Measurements from ENCODE around the gene PKD1.

The PKD1 gene

GRCh38 chr16:2181952-2182351, 46.3 kb upstream of the PKD1 start:
- H3K4me1 ChIP-seq (ENCODE audit: control insufficient read depth, insufficient read depth, low read length), result no peaks in the 10 kb centered on the region
- H3K27ac ChIP-seq (ENCODE audit: extremely low read depth, low read depth, low read length), result no peak overlapping the region
- H3K36me3 ChIP-seq (ENCODE audit: control insufficient read depth in 2 of 2, insufficient read depth in 1 of 2, low read length in 2 of 2), result peaks cover 0 to 24% of the 10 kb centered on the region in 2 experiments; a peak in 1 of 3 replicates
- H3K9me3 ChIP-seq (ENCODE audit: control insufficient read depth, insufficient read depth, low read depth, low read length), result no peaks in the 10 kb centered on the region
- TF ChIP-seq HIC1 (tag by site-specific recombination; IDR thresholded peaks at IDR 0.05), result 0 out of 2 replicates have a peak, but pooled peaks have one; percentile 14
- no peak for TF ChIP-seq ZNF548 (tag by site-specific recombination; IDR thresholded peaks at IDR 0.05)
- ChIA-PET CTCF (no interaction called here), POLR2A (interaction anchor here (1.1 to 1.2 kb wide), 2 partner anchors 27 to 31 kb away, joined by 7 read pairs; partner anchors contain the start of gene TRAF7)
- no peak overlapping the region for H3K4me3 ChIP-seq (ENCODE audit: low read depth, low read length)

- H3K9me3 ChIP-seq (ENCODE audit: control insufficient read depth, insufficient read depth, low read depth, low read length), result no peaks in the 10 kb centered on the region
- CTCF ChIA-PET, result no interaction called here
- H3K27ac ChIP-seq (ENCODE audit: extremely low read depth, low read depth, low read length), result no peak overlapping the region
- TF ChIP-seq ZNF707 (tag by site-specific recombination; IDR thresholded peaks at IDR 0.05), result 0 out of 2 replicates have a peak, but pooled peaks have one; percentile 12
- TF ChIP-seq GLIS1 (tag by site-specific recombination; IDR thresholded peaks at IDR 0.05), result 0 out of 2 replicates have a peak, but pooled peaks have one; percentile 19
- TF ChIP-seq KLF1 (tag by site-specific recombination; IDR thresholded peaks at IDR 0.05), result peak; percentile 77
- TF ChIP-seq ZFP69B (tag by site-specific recombination; IDR thresholded peaks at IDR 0.05), result peak; percentile 91
- TF ChIP-seq ZNF449 (tag by site-specific recombination; IDR thresholded peaks at IDR 0.05), result peak; percentile 53; the same call in 1 of the 2 replicates
- TF ChIP-seq ZNF692 (tag by site-specific recombination; IDR thresholded peaks at IDR 0.05), result peak; percentile 91
- peak; percentile 52 for TF ChIP-seq GLIS2 (tag by site-specific recombination; IDR thresholded peaks at IDR 0.05)
- TF ChIP-seq ZBTB26 (tag by site-specific recombination; optimal IDR thresholded peaks at IDR 0.05), result peak; percentile 11
- TF ChIP-seq ZBTB11 (tag by site-specific recombination; conservative IDR thresholded peaks at IDR 0.05; ENCODE audit: low read depth), result no peak
- no peak for TF ChIP-seq ZNF518A (tag by site-specific recombination; conservative IDR thresholded peaks at IDR 0.05; ENCODE audit: low read depth)
- no peak for TF ChIP-seq ZNF747 (tag by site-specific recombination; IDR thresholded peaks at IDR 0.05)
- 0 out of 2 replicates have a peak, but pooled peaks have one; percentile 23 for TF ChIP-seq KLF8 (tag by site-specific recombination; IDR thresholded peaks at IDR 0.05)
- TF ChIP-seq GLI4 (tag by site-specific recombination; IDR thresholded peaks at IDR 0.05), result no peak
- TF ChIP-seq RBAK (tag by site-specific recombination; IDR thresholded peaks at IDR 0.05), result no peak
- H3K36me3 ChIP-seq (ENCODE audit: control insufficient read depth in 2 of 2, insufficient read depth in 1 of 2, low read length in 2 of 2), result peaks cover 0 to 30% of the 10 kb centered on the region in 2 experiments; a peak in 1 of 3 replicates
- no peaks in the 10 kb centered on the region for H3K4me1 ChIP-seq (ENCODE audit: control insufficient read depth, insufficient read depth, low read length)
- H3K4me3 ChIP-seq (ENCODE audit: low read depth, low read length), result no peak overlapping the region
- POLR2A ChIA-PET, result interaction anchor here (1.1 to 1.3 kb wide), 2 partner anchors 26 to 30 kb away, joined by 7 to 13 read pairs; partner anchors contain the start of gene TRAF7
Observed at GRCh38 chr16:2180962-2181923, 45.5 kb upstream of the PKD1 start.
